ENCODE data around the gene PIK3CA. TPM values are rescaled to one million over a fixed set of nuclear protein-coding genes. Genes with fewer than 3 reads are reported as not detected.

PIK3CA gene
- total RNA-seq, 1 donor from 2014 or later = 18.1 TPM

- ATAC-seq (ENCODE audit: poor library complexity) (no peak), DNase-seq (no peak)
- intact Hi-C loops (cut with DNase I) = no loop called here
Observed at GRCh38 chr3:179276743-179277142, 128.6 kb downstream of the PIK3CA start.

GRCh38 chr3:179278151-179278550, 130.0 kb downstream of the PIK3CA start:
- intact Hi-C loops (cut with DNase I) = no loop called here
- DNase-seq = no peak
- no peak for ATAC-seq (ENCODE audit: poor library complexity)

GRCh38 chr3:179278932-179279693, 131.0 kb downstream of the PIK3CA start:
- intact Hi-C loops (cut with DNase I) = no loop called here
- ATAC-seq (ENCODE audit: poor library complexity) (no peak), DNase-seq (no peak)

GRCh38 chr3:179279837-179280236, 131.7 kb downstream of the PIK3CA start:
- ATAC-seq (ENCODE audit: poor library complexity) = no peak
- no peak for DNase-seq
- intact Hi-C loops (cut with DNase I) = no loop called here

GRCh38 chr3:179281825-179282224, 133.7 kb downstream of the PIK3CA start:
- DNase-seq (no peak), ATAC-seq (ENCODE audit: poor library complexity) (no peak)
- intact Hi-C loops (cut with DNase I) = no loop called here

- ATAC-seq (ENCODE audit: poor library complexity) (no peak), DNase-seq (no peak)
- intact Hi-C loops (cut with DNase I) = no loop called here
Observed at GRCh38 chr3:179286331-179286730, 138.2 kb downstream of the PIK3CA start.

- ATAC-seq (ENCODE audit: poor library complexity) (no peak), DNase-seq (no peak)
- intact Hi-C loops (cut with DNase I) = no loop called here
Observed at GRCh38 chr3:179288845-179289244, 140.7 kb downstream of the PIK3CA start.

- no peak for ATAC-seq (ENCODE audit: poor library complexity)
- intact Hi-C loops (cut with DNase I) = no loop called here
- DNase-seq = no peak
Observed at GRCh38 chr3:179289295-179289694, 141.1 kb downstream of the PIK3CA start.

Other genes starting within 250 kb of the PIK3CA start
- 12.9 TPM for gene ZMAT3, start 76.5 kb upstream of the PIK3CA start, total RNA-seq
- gene KCNMB3, start 102.8 kb downstream of the PIK3CA start, total RNA-seq = 0.89 TPM
- 31.1 TPM for gene ZNF639, start 174.7 kb downstream of the PIK3CA start, total RNA-seq
- gene MFN1, start 199.4 kb downstream of the PIK3CA start, total RNA-seq = 67.6 TPM

Measured in Right ventricle myocardium superior (tissue), 1 donor.